HG03064 (cell line): ENCODE data around the gene DRD5.

Experiments used
- ATAC-seq: cut with Tn5 transposase; IDR thresholded peaks from one replicate; pipeline ENCODE4 v1.9.1; 2021; ENCODE audit warnings: low read depth; ENCODE audit not compliant: unreplicated experiment

Gene DRD5

GRCh38 chr4:9812501-9813340 is 31.3 kb downstream of the DRD5 start:
- ATAC-seq = peak; percentile 89

GRCh38 chr4:9816285-9816684 is 34.9 kb downstream of the DRD5 start:
- no peak for ATAC-seq

GRCh38 chr4:9820343-9820742 is 38.9 kb downstream of the DRD5 start:
- no peak for ATAC-seq

GRCh38 chr4:9825049-9825448 is 43.6 kb downstream of the DRD5 start:
- ATAC-seq = no peak

DNA sequence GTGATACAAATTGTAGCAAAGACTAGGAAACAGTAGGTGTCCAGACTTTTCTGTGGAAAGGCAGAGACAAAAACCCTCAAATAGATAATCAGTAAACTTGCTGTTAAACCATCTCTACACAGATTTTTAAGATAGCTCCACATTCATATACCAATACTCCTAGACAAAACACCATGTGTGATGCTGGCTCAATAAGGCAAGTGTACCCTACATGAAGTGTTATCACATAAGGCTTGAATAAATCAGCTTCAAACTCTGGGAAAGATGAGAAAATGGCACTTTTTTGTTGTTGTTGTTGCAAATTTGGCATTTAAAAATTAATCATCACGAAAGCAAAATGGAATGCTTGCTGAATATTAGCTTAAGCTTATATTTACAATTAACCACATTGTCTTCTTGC is 45.1 kb downstream of the DRD5 start:
- ATAC-seq = no peak

- no peak for ATAC-seq
Observed at GRCh38 chr4:9832640-9833039, 51.2 kb downstream of the DRD5 start.

DNA sequence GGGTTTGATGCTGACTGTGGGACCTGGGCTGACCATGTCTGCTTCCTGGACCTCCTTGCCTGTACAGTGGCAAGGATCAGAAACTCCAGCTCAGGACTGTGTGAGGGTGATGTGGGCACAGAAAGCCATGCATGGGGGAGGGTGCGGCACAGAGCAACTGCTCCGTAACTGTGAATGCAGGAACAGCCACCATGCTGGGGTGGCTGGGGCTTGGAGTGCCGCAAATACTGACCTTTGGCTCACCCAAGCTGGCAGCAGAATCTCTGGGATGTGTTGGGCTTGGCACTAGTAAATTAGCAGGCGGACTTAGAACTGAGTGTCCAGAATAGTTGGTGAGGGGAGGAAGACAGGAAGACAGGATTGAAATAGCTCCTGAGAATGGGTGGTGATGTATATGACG is 52.0 kb downstream of the DRD5 start:
- no peak for ATAC-seq
